GM19193 (cell line): ENCODE measurements around the gene SPG11.

ENCODE experiments used
- POLR2A ChIP-seq: IDR thresholded peaks from 4 replicates; pipeline ENCODE4 v1.6.1; 2011; ENCODE audit not compliant: insufficient read depth, insufficient read length; ENCODE audit errors: extremely low read depth

Gene SPG11

DNA sequence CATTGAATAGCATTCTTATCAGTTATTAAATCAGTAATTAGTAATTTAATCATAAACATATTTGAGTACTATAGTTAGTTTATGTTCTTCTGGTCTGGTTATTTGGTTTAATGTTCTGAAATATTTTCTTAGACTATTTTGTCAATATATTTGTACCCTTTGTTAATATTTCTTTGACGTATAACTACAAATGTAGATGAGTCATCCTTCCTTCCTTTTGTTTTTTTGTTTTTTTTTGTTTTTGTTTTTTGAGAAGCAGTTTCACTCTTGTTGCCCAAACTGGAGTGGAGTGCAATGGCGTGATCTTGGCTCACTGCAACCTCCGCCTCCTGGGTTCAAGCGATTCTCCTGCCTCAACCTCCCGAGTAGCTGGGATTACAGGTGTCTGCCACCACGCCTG, 143.9 kb downstream of the SPG11 start:
- no peak for TF ChIP-seq POLR2A

DNA sequence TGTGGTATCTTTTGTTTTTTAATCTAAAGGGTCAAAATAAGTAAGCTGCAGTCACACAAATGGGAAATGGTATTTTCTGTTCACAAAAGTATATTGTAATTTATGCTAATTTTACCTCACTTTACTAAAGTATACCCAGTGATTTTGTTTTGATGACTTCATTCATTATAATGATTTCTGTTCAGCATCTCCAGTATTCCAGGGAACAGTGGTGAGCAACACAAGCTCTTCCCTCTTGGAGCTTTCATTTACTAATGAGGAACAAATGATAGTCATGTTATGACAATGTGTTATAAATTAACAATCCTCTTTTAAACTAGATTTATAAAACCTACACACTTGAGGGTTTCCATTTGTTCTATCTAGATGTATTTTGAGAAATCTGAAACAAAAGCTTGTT, 147.0 kb downstream of the SPG11 start:
- no peak for TF ChIP-seq POLR2A
